Left ventricle myocardium superior (tissue), 1 donor: Measurements from ENCODE around the gene THEMIS2. TPM values are rescaled to one million over a fixed set of nuclear protein-coding genes. Genes with fewer than 3 reads are reported as not detected.
"Not testable (repeated sequence)": the region's sequence is repeated elsewhere in the genome, so short reads cannot be mapped to it uniquely, and the experiment has no call there.

ENCODE experiments used
- ATAC-seq: fragments of 200-7000 bp; cut with Tn5 transposase; one replicate; pipeline ENCODE4 v1.9.1; 2020; ENCODE audit warnings: mild to moderate bottlenecking, moderate library complexity
- DNase-seq: peaks from one replicate; pipeline ENCODE4 v3.0.0-alpha.2; 2020
- intact Hi-C: fragments of 100-400 bp; cut with micrococcal nuclease; formaldehyde crosslinking; loops from one replicate; pipeline ENCODE4 v1.11.0; 2022
- total RNA-seq: library from RNA; stranded (reverse); fragmentation: NEBNext Ultra II Directional; extraction: Animal tissue kit (Norgen Biotek cat#: 25700); gene quantifications from one replicate; pipeline ENCODE4 v1.2.1, GENCODE V29; 2021
- donor health status: DM: no; HTN: yes; CAD: no; lungs with severe emphysema.

Gene THEMIS2
- total RNA-seq, 1 donor from 2014 or later: 5.7 TPM

- ATAC-seq: no peak
- DNase-seq: no peak
- intact Hi-C loops: no loop called here
Observed at GRCh38 chr1:27862004-27862403, 10.3 kb upstream of the THEMIS2 start.

GRCh38 chr1:27862671-27863537 lies 9.4 kb upstream of the THEMIS2 start:
- DNase-seq (no peak), ATAC-seq (peak; percentile 85)
- intact Hi-C loops: no loop called here

GRCh38 chr1:27863538-27863915 lies 8.8 kb upstream of the THEMIS2 start:
- ATAC-seq (peak; percentile 69), DNase-seq (no peak)
- intact Hi-C loops: no loop called here

GRCh38 chr1:27864264-27864895 lies 8.0 kb upstream of the THEMIS2 start:
- ATAC-seq (peak; percentile 61), DNase-seq (no peak)
- intact Hi-C loops: no loop called here

- no peak for DNase-seq
- ATAC-seq: no peak
- intact Hi-C loops: no loop called here
Observed at GRCh38 chr1:27865821-27866220, 6.5 kb upstream of the THEMIS2 start.

GRCh38 chr1:27868556-27868931 lies 3.8 kb upstream of the THEMIS2 start:
- no peak for ATAC-seq
- intact Hi-C loops: no loop called here

GRCh38 chr1:27868932-27869718 lies 3.2 kb upstream of the THEMIS2 start:
- DNase-seq (no peak), ATAC-seq (peak; percentile 6)
- intact Hi-C loops: no loop called here

More at GRCh38 chr1:27868556-27868931, 3.8 kb upstream of the THEMIS2 start:
- DNase-seq: no peak

- no peak for DNase-seq
- no peak for ATAC-seq
- intact Hi-C loops: no loop called here
Observed at GRCh38 chr1:27869719-27870085, 2.6 kb upstream of the THEMIS2 start.

- intact Hi-C loops, DNase-seq, ATAC-seq: not testable (repeated sequence)
Observed at GRCh38 chr1:27871076-27871475, 1.3 kb upstream of the THEMIS2 start.

- ATAC-seq: peak; percentile 24
- intact Hi-C loops: no loop called here
- no peak for DNase-seq
Observed at GRCh38 chr1:27872802-27873551, 633 bp downstream of the THEMIS2 start.

- DNase-seq (peak; percentile 45), ATAC-seq (peak; percentile 32)
- intact Hi-C loops: no loop called here
Observed at GRCh38 chr1:27873671-27874384, 1.5 kb downstream of the THEMIS2 start.

- intact Hi-C loops: no loop called here
- DNase-seq (no peak), ATAC-seq (no peak)
Observed at GRCh38 chr1:27876341-27877114, 4.2 kb downstream of the THEMIS2 start.

- no peak for ATAC-seq
- DNase-seq: no peak
- intact Hi-C loops: no loop called here
Observed at GRCh38 chr1:27877115-27877416, 4.7 kb downstream of the THEMIS2 start.

- intact Hi-C loops: no loop called here
- DNase-seq (no peak), ATAC-seq (no peak)
Observed at GRCh38 chr1:27878039-27878438, 5.7 kb downstream of the THEMIS2 start.

GRCh38 chr1:27878787-27879335 lies 6.5 kb downstream of the THEMIS2 start:
- ATAC-seq (no peak), DNase-seq (no peak)
- intact Hi-C loops: no loop called here

GRCh38 chr1:27879374-27880082 lies 7.2 kb downstream of the THEMIS2 start:
- DNase-seq (no peak), ATAC-seq (no peak)
- intact Hi-C loops: no loop called here

- intact Hi-C loops: no loop called here
- no peak for DNase-seq
- ATAC-seq: no peak
Observed at GRCh38 chr1:27882543-27882903, 10.2 kb downstream of the THEMIS2 start.
